Upper lobe of left lung (tissue), 4 donors: ENCODE results near the gene H19.

Experiments
- CTCF ChIP-seq, 6 experiments: fragments of 450-650 bp in 4 of 6; fragments of 200-600 bp in 2 of 6; sonication (generic) in 2 of 6; IDR thresholded peaks; one replicate each; pipeline ENCODE4 v1.5.1; 2016 to 2019; ENCODE audit warnings: antibody characterized with exemption in 6 of 6
- EP300 ChIP-seq, 4 donors: sonication (generic); formaldehyde crosslinking; IDR thresholded peaks; one replicate each; pipeline ENCODE4 v1.5.1; 2017; ENCODE audit warnings: antibody characterized with exemption in 4 of 4, control low read depth in 2 of 4
- POLR2A ChIP-seq, 4 donors: fragments of 450-650 bp; IDR thresholded peaks; one replicate each; pipeline ENCODE4 v1.5.1; 2016 to 2017; ENCODE audit warnings: antibody characterized with exemption in 4 of 4, mild to moderate bottlenecking in 2 of 4
- POLR2AphosphoS5 ChIP-seq, 2 donors: sonication (generic); formaldehyde crosslinking; IDR thresholded peaks; one replicate each; pipeline ENCODE4 v1.5.1; 2017; ENCODE audit warnings: antibody characterized with exemption in 2 of 2

- TF ChIP-seq CTCF (IDR thresholded peaks at IDR 0.05) (no peak), EP300 (IDR thresholded peaks at IDR 0.05) (no peak), POLR2A (IDR thresholded peaks at IDR 0.05) (no peak), POLR2AphosphoS5 (IDR thresholded peaks at IDR 0.05) (no peak)
These were observed 48.3 kb downstream of the H19 start for GRCh38 chr11:1949302-1949701.
